Epithelial cell of proximal tubule (primary cell): Measurements from ENCODE around the gene CBX4. TPM values are rescaled to one million over a fixed set of nuclear protein-coding genes. Genes with fewer than 3 reads are reported as not detected.

Experiments
- DNase-seq: peaks from one replicate; pipeline ENCODE4 v3.0.0-alpha.2; 2011; ENCODE audit warnings: low read depth
- H3K4me3 ChIP-seq: 2 replicates; pipeline ENCODE4 v1.5.1; 2011; ENCODE audit warnings: low read depth, mild to moderate bottlenecking, low read length
- CTCF ChIP-seq: conservative IDR thresholded peaks from 2 replicates; pipeline ENCODE4 v1.5.1; 2012; ENCODE audit warnings: low read depth, mild to moderate bottlenecking, low read length
- total RNA-seq: library from RNA; depleted of rRNA; stranded (reverse); fragments of >200 nt; gene quantifications from 2 replicates; pipeline ENCODE4 v1.2.3, GENCODE V29; 2015

Gene CBX4
- total RNA-seq, 1 donor from 2014 or later: 4.8 TPM

- no peak for DNase-seq
- peak overlapping the region; percentile 50 for H3K4me3 ChIP-seq
Measured at GRCh38 chr17:79797492-79798298, 41.5 kb downstream of the CBX4 start.

GRCh38 chr17:79796763-79797491, 42.3 kb downstream of the CBX4 start, which contains the start of gene CBX8:
CBX8 (minus strand) TSS chr17:79797077; CDS start chr17:79796998, 79 bp downstream.
- peak; percentile 73 for DNase-seq
- H3K4me3 ChIP-seq: peak within 1 kb of the TSS; percentile 73
- TF ChIP-seq CTCF: no peak

More at GRCh38 chr17:79797492-79798298, 41.5 kb downstream of the CBX4 start:
- no peak for TF ChIP-seq CTCF

- DNase-seq: no peak
- peak overlapping the region; percentile 73 for H3K4me3 ChIP-seq
- no peak for TF ChIP-seq CTCF
Measured at GRCh38 chr17:79796444-79796762, 42.8 kb downstream of the CBX4 start.

- TF ChIP-seq CTCF: no peak
Measured at GRCh38 chr17:79795795-79796443, 43.3 kb downstream of the CBX4 start.

GRCh38 chr17:79794659-79795511, 44.4 kb downstream of the CBX4 start:
- no peak for TF ChIP-seq CTCF
- H3K4me3 ChIP-seq: no peak overlapping the region
- no peak for DNase-seq

More at GRCh38 chr17:79795795-79796443, 43.3 kb downstream of the CBX4 start:
- no peak for DNase-seq
- peak overlapping the region; percentile 73 for H3K4me3 ChIP-seq

- no peak overlapping the region for H3K4me3 ChIP-seq
- TF ChIP-seq CTCF: no peak
- DNase-seq: no peak
Measured at GRCh38 chr17:79793924-79794304, 45.3 kb downstream of the CBX4 start.
